IMR-90 (cell line): Measurements from ENCODE around the gene SNX27. TPM values are rescaled to one million over a fixed set of nuclear protein-coding genes. Genes with fewer than 3 reads are reported as not detected.
"Not testable (repeated sequence)": the region's sequence is repeated elsewhere in the genome, so short reads cannot be mapped to it uniquely, and the experiment has no call there.

ENCODE experiments used
- ATAC-seq: fragments of 200-7000 bp; cut with Tn5 transposase; 2 replicates; pipeline ENCODE4 v1.9.1; 2020; ENCODE audit warnings: low read depth, mild to moderate bottlenecking, moderate library complexity
- BruUV-seq: library from RNA; stranded (reverse); fragments of 400-500 nt; replicated peaks from 2 replicates; lab custom pipeline; 2021; lab: Mats Ljungman, UMichigan
- CTCF ChIA-PET: fragments of 300-600 bp; formaldehyde crosslinking; extraction: SDS; loops from one replicate; lab custom pipeline; 2021; ENCODE audit warnings: antibody characterized with exemption; lab: Yijun Ruan, JAX
- POLR2A ChIA-PET: fragments of 300-600 bp; sonication (Branson Sonifier 250); formaldehyde crosslinking; loops from one replicate; lab custom pipeline; 2022; ENCODE audit warnings: antibody characterized with exemption; ENCODE audit not compliant: unreplicated experiment; lab: Charles Lee
- DNase-seq: peaks from one replicate; pipeline ENCODE4 v3.0.0; 2013
- H2AFZ ChIP-seq: replicated peaks from 2 replicates; pipeline ENCODE3; 2013; ENCODE audit warnings: low read length, mild to moderate bottlenecking; ENCODE audit not compliant: poor library complexity
- H2AK5ac ChIP-seq: 2 replicates; pipeline ENCODE4 v1.6.1; 2013; ENCODE audit warnings: low read depth, low read length, inconsistent platforms
- H2AK9ac ChIP-seq: replicated peaks from 2 replicates; pipeline ENCODE3; 2013; ENCODE audit warnings: mild to moderate bottlenecking, low read depth, low read length, moderate library complexity; ENCODE audit not compliant: poor library complexity
- H2BK120ac ChIP-seq: 2 replicates; pipeline ENCODE4 v1.6.1; 2013; ENCODE audit warnings: low read depth, low read length, inconsistent platforms
- H2BK15ac ChIP-seq: 3 replicates; pipeline ENCODE4 v1.6.1; 2013; ENCODE audit warnings: low read depth, low read length, inconsistent platforms
- H2BK20ac ChIP-seq: 2 replicates; pipeline ENCODE4 v1.6.1; 2013; ENCODE audit warnings: low read depth, mild to moderate bottlenecking, inconsistent platforms, low read length, moderate library complexity
- H2BK5ac ChIP-seq: 2 replicates; pipeline ENCODE4 v1.6.1; 2013; ENCODE audit warnings: mild to moderate bottlenecking, low read depth, low read length, inconsistent platforms; ENCODE audit not compliant: poor library complexity, severe bottlenecking
- H3K14ac ChIP-seq: replicated peaks from 2 replicates; pipeline ENCODE4 v1.6.1; 2013; ENCODE audit warnings: low read depth, low read length, inconsistent platforms
- H3K18ac ChIP-seq: 2 replicates; pipeline ENCODE4 v1.6.1; 2013; ENCODE audit warnings: low read depth, low read length, control low read depth
- H3K23ac ChIP-seq: 2 replicates; pipeline ENCODE4 v1.6.1; 2013; ENCODE audit warnings: low read depth, low read length, inconsistent platforms
- H3K27ac ChIP-seq: 2 replicates; pipeline ENCODE4 v1.5.1; 2013; ENCODE audit warnings: mild to moderate bottlenecking, control low read depth, low read length; ENCODE audit not compliant: insufficient read depth
- H3K27me3 ChIP-seq: 2 replicates; pipeline ENCODE4 v1.6.1; 2013; ENCODE audit warnings: low read length; ENCODE audit not compliant: control insufficient read depth, insufficient read depth
- H3K36me3 ChIP-seq: 2 replicates; pipeline ENCODE4 v1.6.1; 2013; ENCODE audit warnings: low read length, mixed read lengths; ENCODE audit not compliant: control insufficient read depth, insufficient read depth
- H3K4ac ChIP-seq: 2 replicates; pipeline ENCODE4 v1.6.1; 2013; ENCODE audit warnings: low read depth, low read length, inconsistent platforms
- H3K4me1 ChIP-seq: 2 replicates; pipeline ENCODE4 v1.6.1; 2013; ENCODE audit warnings: low read length, mixed read lengths; ENCODE audit not compliant: control insufficient read depth, insufficient read depth
- H3K4me2 ChIP-seq: 2 replicates; pipeline ENCODE4 v1.6.1; 2013; ENCODE audit warnings: low read depth, mild to moderate bottlenecking, control low read depth, low read length, moderate library complexity
- H3K4me3 ChIP-seq: 2 replicates; pipeline ENCODE4 v1.5.1; 2013; ENCODE audit warnings: low read depth, mild to moderate bottlenecking, control low read depth, low read length, moderate library complexity; ENCODE audit not compliant: insufficient read depth
- H3K56ac ChIP-seq: 2 replicates; pipeline ENCODE4 v1.6.1; 2013; ENCODE audit warnings: low read length, inconsistent platforms; ENCODE audit not compliant: insufficient read depth; ENCODE audit errors: extremely low read depth
- H3K79me1 ChIP-seq, 2 experiments: 2 replicates each; pipeline ENCODE4 v1.6.1; 2013; ENCODE audit warnings: low read length in 2 of 2, inconsistent platforms in 1 of 2, low read depth in 1 of 2
- H3K9ac ChIP-seq: 2 replicates; pipeline ENCODE4 v1.6.1; 2013; ENCODE audit warnings: low read depth, low read length, control low read depth
- H3K9me1 ChIP-seq: 2 replicates; pipeline ENCODE4 v1.6.1; 2013; ENCODE audit warnings: low read length, inconsistent platforms; ENCODE audit not compliant: insufficient read depth
- H3K9me3 ChIP-seq: 2 replicates; pipeline ENCODE4 v1.6.1; 2013; ENCODE audit warnings: low read length; ENCODE audit not compliant: control insufficient read depth, insufficient read depth
- H4K20me1 ChIP-seq: 2 replicates; pipeline ENCODE4 v1.6.1; 2013; ENCODE audit warnings: low read length, inconsistent platforms; ENCODE audit not compliant: insufficient read depth
- H4K5ac ChIP-seq: 2 replicates; pipeline ENCODE4 v1.6.1; 2013; ENCODE audit warnings: mild to moderate bottlenecking, low read depth, low read length, control low read depth
- H4K8ac ChIP-seq, 2 experiments: 2 replicates each; pipeline ENCODE4 v1.6.1; 2013; ENCODE audit warnings: low read depth in 2 of 2, low read length in 2 of 2, control low read depth in 1 of 2, inconsistent platforms in 1 of 2
- H4K91ac ChIP-seq: 2 replicates; pipeline ENCODE4 v1.6.1; 2013; ENCODE audit warnings: low read depth, low read length, inconsistent platforms; ENCODE audit not compliant: insufficient read depth
- RAD21 ChIP-seq: IDR thresholded peaks from 2 replicates; pipeline ENCODE4 v1.6.1; 2012; ENCODE audit warnings: low read length, improper control_type of control experiment
- WGBS, 2 experiments: methylation state at CpG; one replicate each; pipeline versions ENCODE4 v1.1.5 to v1.1.7; 2013; ENCODE audit warnings: missing lambda C conversion rate in 2 of 2; ENCODE audit not compliant: insufficient read length in 1 of 2; ENCODE audit errors: extremely low coverage in 2 of 2; 5-methylcytosine and 5-hydroxymethylcytosine counted together
- dilution Hi-C: fragments of 300-500 bp; cut with HindIII; formaldehyde crosslinking; loops from one replicate; pipeline ENCODE4 v1.14.3; 2018; ENCODE audit warnings: low sequenced_read_pairs; ENCODE audit not compliant: unreplicated experiment
- in situ Hi-C: fragments of 300-500 bp; cut with MboI; formaldehyde crosslinking; loops from 3 replicates; pipeline ENCODE4 v1.14.3; 2019; ENCODE audit warnings: low sequenced_read_pairs, inconsistent platforms, mixed read lengths
- intact Hi-C: fragments of 100-400 bp; cut with micrococcal nuclease; formaldehyde crosslinking; loops from 2 replicates; pipeline ENCODE4 v1.10.0; 2022
- polyA plus RNA-seq, 3 experiments: library from polyadenylated mRNA; depleted of rRNA; stranded (reverse); fragments of >200 nt; gene quantifications; 2 replicates each; pipeline ENCODE4 v1.2.3, GENCODE V29; 2012; ENCODE audit warnings: low replicate concordance in 1 of 3
- total RNA-seq: library from RNA; depleted of rRNA; stranded (reverse); fragments of >200 nt; gene quantifications from 2 replicates; pipeline ENCODE4 v1.2.3, GENCODE V29; 2012
- TF ChIP-seq, protein P1 (sequence below): fragments of 150-350 bp; IDR thresholded peaks from 2 replicates; pipeline ENCODE4 v1.6.1; 2017; ENCODE audit warnings: mild to moderate bottlenecking, antibody characterized with exemption, low read length, low read depth

SNX27 gene
- total and polyA plus RNA-seq, 2 of the 4 experiments (the other 2 are of a cell fraction): 12.3 to 25.6 TPM

- no peak overlapping the region for H3K4me3 ChIP-seq
- in situ Hi-C loops: no loop called here
- H3K56ac ChIP-seq: no peak overlapping the region
- no peak overlapping the region for H2BK120ac ChIP-seq
- no peak overlapping the region for H2AK9ac ChIP-seq
- no peak for DNase-seq
- H3K9ac ChIP-seq: no peak overlapping the region
- H2BK5ac ChIP-seq: no peak overlapping the region
- CTCF ChIA-PET: interaction anchor here (0.6 kb wide), 1 partner anchor 167 kb away, joined by 4 read pairs; no protein-coding TSS in a partner anchor
- H3K14ac ChIP-seq: no peak overlapping the region
- no peak overlapping the region for H3K27ac ChIP-seq
- WGBS, 2 experiments: no CpG with 5 or more reads among the region's 1 CpG
- H2AFZ ChIP-seq: no peak overlapping the region
- no peak overlapping the region for H3K23ac ChIP-seq
- no peak overlapping the region for H3K4me2 ChIP-seq
- POLR2A ChIA-PET: no interaction called here
- no peak overlapping the region for H4K8ac ChIP-seq
- H4K91ac ChIP-seq: no peak overlapping the region
- peaks cover 8% of the 10 kb centered on the region for H3K9me1 ChIP-seq
- no peaks in the 10 kb centered on the region; the same call in none of the 2 replicates for H4K20me1 ChIP-seq
- no peak for ATAC-seq
- intact Hi-C loops: no loop called here
- no peaks in the 10 kb centered on the region; the same call in 1 of the 2 replicates for H3K36me3 ChIP-seq
- H2BK20ac ChIP-seq: no peak overlapping the region
- no peaks in the 10 kb centered on the region for H3K27me3 ChIP-seq
- dilution Hi-C loops: no loop called here
- no TSS peak for BruUV-seq
- H3K4me1 ChIP-seq: peaks cover 10% of the 10 kb centered on the region
- no peak overlapping the region for H3K4ac ChIP-seq
- no peak overlapping the region for H3K18ac ChIP-seq
- no peak for TF ChIP-seq RAD21
- TF ChIP-seq, protein P1, sequence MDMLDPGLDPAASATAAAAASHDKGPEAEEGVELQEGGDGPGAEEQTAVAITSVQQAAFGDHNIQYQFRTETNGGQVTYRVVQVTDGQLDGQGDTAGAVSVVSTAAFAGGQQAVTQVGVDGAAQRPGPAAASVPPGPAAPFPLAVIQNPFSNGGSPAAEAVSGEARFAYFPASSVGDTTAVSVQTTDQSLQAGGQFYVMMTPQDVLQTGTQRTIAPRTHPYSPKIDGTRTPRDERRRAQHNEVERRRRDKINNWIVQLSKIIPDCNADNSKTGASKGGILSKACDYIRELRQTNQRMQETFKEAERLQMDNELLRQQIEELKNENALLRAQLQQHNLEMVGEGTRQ: no peak
- H4K5ac ChIP-seq: no peak overlapping the region
- H2BK15ac ChIP-seq: no peak overlapping the region
- H3K9me3 ChIP-seq: no peaks in the 10 kb centered on the region
- no peak overlapping the region for H2AK5ac ChIP-seq
- H3K79me1 ChIP-seq: peaks cover 24 to 51% of the 10 kb centered on the region in 2 experiments
Measured at GRCh38 chr1:151641229-151641628, 29.4 kb downstream of the SNX27 start.

DNA sequence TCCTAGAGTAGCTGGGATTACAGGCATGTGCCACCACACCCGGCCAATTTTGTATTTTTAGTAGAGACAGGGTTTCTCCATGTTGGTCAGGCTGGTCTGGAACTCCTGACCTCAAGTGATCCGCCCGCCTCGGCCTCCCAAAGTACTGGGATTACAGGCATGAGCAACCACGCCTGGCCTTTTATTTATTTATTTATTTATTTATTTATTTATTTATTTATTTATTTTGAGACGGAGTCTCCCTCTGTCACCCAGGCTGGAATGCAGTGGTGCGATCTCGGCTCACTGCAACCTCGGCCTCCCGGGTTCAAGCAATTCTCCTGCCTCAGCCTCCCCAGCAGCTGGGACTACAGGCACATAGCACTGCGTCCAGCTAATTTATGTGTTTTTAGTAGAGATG is 31.2 kb downstream of the SNX27 start:
- CTCF ChIA-PET: interaction anchor here (1.4 kb wide), 1 partner anchor 10 kb away, joined by 3 read pairs; no protein-coding TSS in a partner anchor
- H3K9me3 ChIP-seq, H2AK9ac ChIP-seq, H3K9me1 ChIP-seq, H3K23ac ChIP-seq, ATAC-seq, H3K18ac ChIP-seq, H3K14ac ChIP-seq, H4K91ac ChIP-seq, H2AK5ac ChIP-seq, H2BK15ac ChIP-seq, H3K4me1 ChIP-seq, H3K4me3 ChIP-seq, H3K27me3 ChIP-seq, POLR2A ChIA-PET, H3K4me2 ChIP-seq, intact Hi-C loops, H3K4ac ChIP-seq, H2BK20ac ChIP-seq, H2BK5ac ChIP-seq, dilution Hi-C loops, H4K5ac ChIP-seq, H4K8ac ChIP-seq, DNase-seq, H3K27ac ChIP-seq, H2BK120ac ChIP-seq, H3K9ac ChIP-seq, BruUV-seq, in situ Hi-C loops, H3K56ac ChIP-seq, H4K20me1 ChIP-seq, H3K36me3 ChIP-seq, H2AFZ ChIP-seq: not testable (repeated sequence)
- no CpG with 5 or more reads among the region's 11 CpGs for WGBS, 2 experiments
- H3K79me1 ChIP-seq: peaks cover 18 to 46% of the 10 kb centered on the region in 2 experiments
